GM18508 (cell line): ENCODE data around the gene GJB4.
"Not testable (repeated sequence)": the region's sequence is repeated elsewhere in the genome, so short reads cannot be mapped to it uniquely, and the experiment has no call there.

Experiments used
- ATAC-seq: cut with Tn5 transposase; IDR thresholded peaks from one replicate; pipeline ENCODE4 v1.9.1; 2021; ENCODE audit warnings: moderate number of reproducible peaks; ENCODE audit not compliant: insufficient read depth, unreplicated experiment

Gene GJB4

DNA sequence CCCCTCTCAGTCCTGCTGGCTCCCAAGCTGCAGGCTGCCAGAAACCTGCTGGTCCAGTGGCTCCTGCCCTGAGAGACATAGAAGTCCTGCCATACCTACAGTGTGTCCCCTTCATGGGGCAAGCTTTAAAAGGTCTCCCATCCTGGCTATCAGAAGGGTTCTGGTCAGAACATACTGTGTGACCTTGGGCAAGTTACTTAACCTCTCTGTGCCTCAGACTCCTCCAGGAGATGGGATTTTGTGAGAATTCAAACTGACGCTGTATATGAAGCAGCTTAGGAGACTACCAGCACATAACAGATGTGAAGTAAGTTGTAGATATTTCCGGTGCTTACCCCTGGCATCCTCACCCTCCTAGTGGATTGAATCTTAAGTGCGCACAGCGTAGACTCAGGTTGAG lies 13.4 kb upstream of the GJB4 start:
- ATAC-seq, result no peak

DNA sequence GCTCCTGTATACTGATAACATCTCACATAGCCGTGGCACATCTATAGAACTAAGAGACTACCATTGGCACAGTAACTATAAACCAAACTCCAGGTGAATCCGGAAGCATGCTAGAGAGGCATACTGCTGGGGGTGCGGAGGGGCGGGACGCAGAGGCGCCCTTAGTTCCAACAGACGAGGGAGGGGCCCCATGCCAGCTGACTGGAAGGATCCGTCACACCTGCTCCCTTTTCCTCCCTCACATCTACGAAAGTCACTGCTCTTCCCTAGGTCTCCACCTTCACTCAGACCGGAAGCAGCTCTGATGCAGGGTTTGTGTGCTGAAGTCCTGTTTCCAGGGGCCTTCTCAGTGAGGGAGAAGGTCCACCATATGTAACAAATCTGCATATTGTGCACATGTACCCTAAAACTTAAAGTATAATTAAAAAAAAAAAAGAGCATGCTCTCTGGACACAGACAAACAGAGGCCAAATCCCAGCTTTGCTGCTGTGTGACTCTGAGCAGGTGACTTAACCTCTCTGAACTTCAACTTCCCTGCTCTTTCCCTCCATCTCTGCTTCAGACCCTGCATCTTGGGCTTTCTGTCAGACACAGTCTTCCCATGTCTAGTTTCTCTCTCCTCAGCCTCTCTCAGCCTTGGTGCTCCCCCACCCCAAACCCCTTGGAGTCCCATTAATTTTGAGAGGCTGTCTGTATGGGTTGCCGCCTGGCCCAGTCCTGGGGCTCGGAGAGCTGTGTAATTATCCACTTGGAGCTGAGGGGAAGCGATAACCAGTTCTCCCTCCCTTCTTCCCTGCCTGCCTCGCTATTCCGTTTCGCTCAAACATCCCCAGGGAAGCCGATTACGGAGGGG lies 12.5 kb upstream of the GJB4 start:
- ATAC-seq, result no peak

DNA sequence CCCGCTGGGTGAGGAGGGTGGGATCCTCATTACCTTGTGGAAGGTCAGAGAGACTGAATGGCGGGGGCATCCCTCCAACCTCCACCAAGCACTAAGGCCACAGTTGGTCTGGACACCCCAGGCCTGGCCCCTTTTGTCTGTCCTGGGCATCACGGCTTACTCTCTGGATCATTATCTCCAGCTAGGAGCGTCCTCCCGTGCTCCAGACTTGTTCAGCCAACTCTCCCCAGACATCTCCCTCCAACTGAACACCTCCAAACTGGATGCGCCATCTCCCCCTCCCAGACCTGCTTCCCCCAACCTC lies 11.9 kb upstream of the GJB4 start:
- no peak for ATAC-seq

DNA sequence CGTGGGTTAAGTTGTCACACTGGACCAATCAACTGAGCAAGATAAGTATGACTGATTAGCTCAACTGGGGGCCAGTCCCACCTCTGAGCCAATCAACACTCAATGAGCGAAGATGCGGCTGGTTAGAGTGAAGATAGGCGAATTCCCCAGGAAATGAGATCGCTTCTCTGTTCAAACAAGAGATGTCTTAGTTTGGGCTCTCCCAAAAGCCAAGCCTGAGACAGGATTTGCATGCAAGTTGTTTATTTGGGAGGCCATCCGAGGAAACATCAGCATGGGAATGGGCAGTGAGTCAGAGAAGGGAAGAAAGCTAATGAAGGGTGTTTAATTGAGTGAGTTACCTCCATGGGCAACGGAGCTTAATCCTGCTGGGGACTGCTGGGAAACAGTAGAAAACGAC lies 9.5 kb upstream of the GJB4 start:
- no peak for ATAC-seq

DNA sequence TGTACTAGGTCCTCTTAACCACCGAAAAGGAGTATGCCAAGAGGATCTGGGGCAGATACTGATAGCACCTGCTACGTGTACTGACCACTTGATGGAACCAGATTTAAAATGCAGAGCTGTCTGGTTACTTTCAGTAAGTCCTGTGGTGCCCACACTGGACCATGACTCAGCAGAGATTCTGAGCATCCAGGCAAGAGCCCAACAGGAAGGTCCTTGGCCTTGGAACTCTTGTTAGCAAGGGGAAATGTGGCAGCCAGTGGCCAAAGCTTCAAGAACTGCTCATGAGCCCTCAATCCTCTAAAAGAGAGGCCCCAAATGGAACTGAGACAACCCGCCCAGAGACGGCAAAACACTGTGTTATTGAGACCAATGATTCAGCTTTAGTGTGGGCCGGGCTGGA lies 8.9 kb upstream of the GJB4 start:
- no peak for ATAC-seq

DNA sequence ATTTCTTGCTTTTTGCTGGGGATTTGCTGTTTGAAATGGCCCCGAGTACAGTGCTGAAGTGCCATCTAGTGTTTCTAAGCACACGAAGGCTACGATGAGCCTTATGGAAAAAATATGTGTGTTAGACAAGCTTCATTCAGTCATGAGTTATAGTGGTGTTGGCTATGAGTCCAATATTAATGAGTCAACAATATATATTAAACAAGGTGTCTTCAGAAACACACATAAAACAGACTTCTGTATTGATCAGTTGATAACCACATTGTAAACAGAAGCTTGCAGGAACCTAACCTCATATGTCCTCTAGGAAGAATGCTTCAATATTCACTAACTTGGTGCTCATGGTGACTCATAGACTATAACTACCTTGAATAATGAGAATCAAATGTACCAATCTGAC lies 6.4 kb upstream of the GJB4 start:
- ATAC-seq, result no peak

DNA sequence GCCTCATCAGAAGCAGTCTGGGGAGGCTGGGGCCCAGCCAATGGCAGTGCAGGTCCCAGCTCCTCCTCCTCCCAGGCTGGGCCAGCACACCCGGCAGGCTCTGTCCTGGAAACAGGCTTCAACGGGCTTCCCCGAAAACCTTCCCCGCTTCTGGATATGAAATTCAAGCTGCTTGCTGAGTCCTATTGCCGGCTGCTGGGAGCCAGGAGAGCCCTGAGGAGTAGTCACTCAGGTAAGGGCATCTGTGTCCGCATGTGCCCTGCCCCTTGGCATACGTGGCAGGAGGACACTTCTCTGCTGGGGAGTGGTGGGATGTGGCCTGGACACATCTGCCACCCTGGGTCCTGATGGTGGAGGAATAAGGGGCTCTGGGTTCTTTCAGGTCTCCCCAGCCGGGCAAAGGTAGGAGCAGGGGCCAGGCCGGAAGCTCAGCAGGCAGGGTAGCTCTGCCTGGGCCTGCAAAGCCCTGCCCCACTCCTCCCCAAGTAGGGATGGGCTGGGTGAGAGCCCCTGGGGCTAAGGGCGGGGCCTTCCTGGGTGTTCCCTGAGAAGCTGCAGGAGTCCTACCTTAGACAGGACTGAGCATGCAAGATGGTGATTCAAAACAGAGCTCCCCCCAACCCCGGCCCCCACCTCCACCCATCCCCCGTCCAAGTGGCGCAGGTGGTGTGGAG lies 4.4 kb upstream of the GJB4 start, which contains the start of gene GJB5:
Gene GJB5 (plus strand): TSS at position 84 of the 674 bp plus-strand sequence. CDS start 2,284 bp downstream, outside the sequence.
- ATAC-seq, result no peak

DNA sequence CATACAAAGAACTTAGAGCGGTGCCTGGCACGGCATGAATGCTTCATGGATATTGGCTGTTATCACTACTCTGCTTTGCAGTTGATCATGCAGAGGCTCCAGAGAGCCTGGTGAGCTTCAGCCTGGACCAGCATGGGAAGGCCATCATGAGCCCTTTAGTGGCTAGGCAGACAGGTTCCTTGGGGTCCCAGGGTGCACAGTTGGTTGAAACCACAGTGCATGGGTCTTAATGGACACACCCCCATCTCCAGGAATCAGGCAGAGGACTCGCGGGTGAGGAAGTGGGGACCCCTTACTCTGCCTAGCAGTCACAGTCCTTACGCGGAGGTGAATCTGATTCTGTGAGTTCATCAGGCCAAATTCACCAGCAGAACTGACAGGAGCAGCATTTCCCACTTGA lies 3.6 kb upstream of the GJB4 start:
- ATAC-seq, result no peak

DNA sequence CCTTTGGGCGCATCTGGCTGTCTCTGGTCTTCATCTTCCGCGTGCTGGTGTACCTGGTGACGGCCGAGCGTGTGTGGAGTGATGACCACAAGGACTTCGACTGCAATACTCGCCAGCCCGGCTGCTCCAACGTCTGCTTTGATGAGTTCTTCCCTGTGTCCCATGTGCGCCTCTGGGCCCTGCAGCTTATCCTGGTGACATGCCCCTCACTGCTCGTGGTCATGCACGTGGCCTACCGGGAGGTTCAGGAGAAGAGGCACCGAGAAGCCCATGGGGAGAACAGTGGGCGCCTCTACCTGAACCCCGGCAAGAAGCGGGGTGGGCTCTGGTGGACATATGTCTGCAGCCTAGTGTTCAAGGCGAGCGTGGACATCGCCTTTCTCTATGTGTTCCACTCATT lies 2.2 kb upstream of the GJB4 start:
- ATAC-seq, result no peak

DNA sequence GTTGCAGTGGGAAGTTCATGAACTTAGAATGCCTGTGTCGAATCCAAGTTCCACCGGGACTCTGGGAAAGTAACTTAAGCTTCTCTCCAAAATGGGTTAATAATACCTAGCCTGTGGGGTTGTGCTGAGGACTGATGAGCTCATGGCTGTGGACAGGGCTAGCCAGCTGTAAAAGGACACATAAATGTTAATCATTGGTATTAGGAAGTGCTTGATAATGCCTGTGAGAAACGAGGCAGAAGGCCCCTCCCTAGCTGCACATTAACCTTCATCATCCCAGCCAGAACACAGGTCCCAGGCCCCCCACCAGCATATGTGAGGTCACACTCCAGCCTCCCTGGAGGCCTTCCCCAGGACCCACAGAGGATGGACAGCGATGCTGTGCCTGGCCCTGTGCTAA lies 789 bp upstream of the GJB4 start:
- ATAC-seq, result no peak

DNA sequence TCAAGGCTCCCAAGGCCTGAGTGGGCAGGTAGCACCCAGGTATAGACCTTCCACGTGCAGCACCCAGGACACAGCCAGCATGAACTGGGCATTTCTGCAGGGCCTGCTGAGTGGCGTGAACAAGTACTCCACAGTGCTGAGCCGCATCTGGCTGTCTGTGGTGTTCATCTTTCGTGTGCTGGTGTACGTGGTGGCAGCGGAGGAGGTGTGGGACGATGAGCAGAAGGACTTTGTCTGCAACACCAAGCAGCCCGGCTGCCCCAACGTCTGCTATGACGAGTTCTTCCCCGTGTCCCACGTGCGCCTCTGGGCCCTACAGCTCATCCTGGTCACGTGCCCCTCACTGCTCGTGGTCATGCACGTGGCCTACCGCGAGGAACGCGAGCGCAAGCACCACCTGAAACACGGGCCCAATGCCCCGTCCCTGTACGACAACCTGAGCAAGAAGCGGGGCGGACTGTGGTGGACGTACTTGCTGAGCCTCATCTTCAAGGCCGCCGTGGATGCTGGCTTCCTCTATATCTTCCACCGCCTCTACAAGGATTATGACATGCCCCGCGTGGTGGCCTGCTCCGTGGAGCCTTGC lies 1.7 kb downstream of the GJB4 start:
- ATAC-seq, result no peak

DNA sequence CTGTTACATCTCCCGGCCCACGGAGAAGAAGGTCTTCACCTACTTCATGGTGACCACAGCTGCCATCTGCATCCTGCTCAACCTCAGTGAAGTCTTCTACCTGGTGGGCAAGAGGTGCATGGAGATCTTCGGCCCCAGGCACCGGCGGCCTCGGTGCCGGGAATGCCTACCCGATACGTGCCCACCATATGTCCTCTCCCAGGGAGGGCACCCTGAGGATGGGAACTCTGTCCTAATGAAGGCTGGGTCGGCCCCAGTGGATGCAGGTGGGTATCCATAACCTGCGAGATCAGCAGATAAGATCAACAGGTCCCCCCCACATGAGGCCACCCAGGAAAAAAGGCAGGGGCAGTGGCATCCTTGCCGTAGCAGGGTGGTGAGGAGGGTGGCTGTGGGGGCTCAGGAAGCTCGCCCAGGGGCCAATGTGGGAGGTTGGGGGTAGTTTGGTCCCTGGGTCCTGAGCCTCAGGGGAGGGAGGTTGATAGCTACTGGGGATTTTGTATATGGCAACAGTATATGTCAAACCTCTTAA lies 2.3 kb downstream of the GJB4 start:
- ATAC-seq, result no peak

DNA sequence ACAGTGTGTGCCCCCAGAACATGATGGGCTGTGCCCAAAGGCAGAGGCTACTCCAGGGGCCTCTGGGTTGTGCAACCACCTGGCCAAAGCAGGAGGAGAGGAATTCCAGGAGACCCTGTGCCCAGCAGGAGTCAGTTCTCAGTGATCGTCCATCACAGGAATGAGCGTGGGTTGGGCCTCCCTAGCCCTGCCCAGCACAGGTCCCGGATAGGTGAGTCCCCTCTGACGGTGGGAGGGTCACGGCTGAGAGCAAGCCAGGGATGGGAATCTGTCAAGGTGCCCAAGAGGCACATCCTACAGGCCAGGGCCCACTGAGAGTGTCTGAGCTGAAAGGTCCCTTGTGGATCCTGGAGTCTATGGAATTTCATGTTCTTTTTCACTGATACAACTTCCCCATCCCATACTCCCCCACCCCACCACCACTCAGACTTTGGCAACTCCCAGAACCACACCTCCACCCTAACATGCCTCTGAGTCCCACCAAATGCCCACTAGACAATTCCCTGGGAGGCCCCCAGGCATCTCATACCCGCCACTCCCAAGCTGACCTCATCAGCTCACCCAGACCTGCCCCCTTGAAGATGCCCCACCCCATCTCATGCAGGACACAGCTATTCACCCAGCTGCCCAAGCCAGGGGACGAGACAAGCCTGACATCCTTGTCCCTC lies 3.1 kb downstream of the GJB4 start:
- no peak for ATAC-seq

DNA sequence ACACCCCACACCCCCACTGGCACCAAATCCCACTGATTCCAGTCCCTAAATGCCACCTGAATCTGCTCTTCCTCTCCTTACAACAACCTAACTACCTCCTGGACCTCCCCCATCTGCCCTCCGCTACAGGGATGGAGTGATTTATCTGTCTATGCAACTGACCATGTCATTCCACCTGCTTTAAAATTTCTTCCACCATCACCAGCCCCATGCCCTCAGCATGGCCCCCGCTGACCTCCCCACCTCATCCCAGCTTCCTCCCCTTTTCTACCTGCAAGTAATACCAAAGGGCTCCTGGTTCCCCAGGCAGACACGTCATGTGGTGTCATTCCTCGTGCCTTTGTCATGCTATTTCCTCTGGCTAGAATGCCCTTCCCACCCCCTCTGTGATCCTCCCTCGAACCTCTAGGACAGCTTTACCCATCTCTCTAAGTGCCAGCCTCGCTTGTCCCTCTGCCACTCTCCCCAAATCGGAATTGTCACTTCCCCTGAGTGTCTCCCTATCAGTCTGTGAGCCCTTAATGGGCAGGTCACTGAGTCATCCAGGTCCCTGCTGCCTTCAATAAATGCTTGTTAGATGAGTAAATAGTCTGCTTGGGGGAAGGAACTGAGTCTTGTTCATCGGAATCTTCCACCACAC lies 3.7 kb downstream of the GJB4 start:
- no peak for ATAC-seq

DNA sequence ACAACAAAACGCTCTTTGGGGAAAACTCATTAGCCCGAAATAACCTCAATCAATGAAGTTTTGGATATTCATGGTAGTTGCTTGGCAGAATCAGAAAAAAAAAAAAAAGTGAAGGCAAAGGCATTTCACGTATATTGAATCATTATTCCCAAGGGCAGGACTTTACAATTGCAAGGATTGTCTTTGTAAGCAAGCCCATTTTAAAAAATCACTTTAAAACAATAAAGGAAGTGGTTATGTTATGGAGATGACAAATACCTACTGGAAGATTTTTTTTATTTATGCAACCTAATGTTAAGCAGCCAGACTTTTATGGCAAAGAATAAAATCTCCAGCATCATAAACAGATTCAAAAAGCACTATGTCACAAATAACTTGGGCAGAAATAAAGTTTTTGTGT lies 9.3 kb downstream of the GJB4 start:
- ATAC-seq, result no peak

DNA sequence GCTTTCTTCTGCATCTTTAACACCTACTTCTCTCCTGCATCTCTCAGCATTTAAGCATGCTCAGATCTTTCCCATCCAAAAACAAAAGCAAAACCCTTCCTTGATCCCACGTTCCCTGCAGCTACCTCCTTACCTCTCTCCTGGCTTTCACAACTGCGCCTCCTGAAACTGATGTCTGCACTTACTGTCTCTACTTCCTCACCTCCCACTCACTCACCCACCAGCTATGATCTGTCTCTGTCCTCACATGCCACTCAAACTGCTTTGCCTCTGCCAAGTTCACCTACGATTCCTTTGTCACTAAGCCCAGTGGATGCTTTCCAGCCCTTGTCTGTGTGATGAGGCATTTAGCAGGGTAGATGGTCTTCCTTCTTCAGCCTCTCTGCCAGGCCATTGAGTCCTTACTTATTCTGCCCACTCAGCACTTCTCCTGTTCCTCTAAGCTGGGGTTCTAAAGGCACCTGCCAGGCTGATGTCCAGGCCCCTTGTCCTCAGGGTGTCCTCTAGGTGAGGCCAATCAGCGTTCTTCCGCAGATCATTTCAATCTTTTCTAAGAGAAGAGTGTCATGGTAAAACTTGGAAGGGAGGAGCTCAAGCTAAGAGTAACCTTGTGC lies 11.5 kb downstream of the GJB4 start:
- ATAC-seq, result no peak

DNA sequence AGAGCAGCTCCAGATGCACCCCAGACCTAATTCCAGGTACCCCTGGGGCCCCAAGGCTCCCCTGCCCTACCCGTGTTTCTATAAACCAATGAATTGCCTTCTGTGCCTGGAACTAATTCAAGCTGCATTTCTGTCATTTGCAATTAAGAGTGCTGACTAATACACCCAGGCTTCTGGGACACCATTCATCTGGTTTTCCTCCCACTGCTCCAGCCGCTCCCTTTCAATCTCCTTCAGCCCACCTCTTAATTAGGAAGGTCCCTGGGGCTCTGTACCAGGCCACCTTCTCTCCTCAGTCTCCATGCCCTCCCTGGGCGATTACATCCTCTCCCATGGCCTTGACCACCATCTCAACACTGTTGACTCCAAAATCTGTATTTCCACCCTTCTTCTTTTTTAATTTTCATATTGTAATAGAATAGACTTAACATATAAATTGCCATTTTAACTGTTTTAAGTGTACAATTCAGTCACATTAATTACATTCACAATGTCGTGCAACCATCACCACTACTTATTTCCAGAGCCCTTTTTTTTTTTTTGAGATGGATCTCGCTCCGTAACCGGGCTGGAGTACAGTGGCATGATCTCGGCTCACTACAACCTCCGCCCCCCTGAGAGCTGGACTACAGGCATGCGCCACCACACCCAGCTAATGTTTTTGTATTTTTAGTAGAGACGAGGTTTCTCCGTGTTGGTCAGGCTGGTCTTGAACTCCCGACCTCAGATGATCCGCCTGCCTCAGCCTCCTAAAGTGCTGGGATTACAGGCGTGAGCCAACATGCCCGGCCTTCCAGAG lies 12.2 kb downstream of the GJB4 start:
- no peak for ATAC-seq

DNA sequence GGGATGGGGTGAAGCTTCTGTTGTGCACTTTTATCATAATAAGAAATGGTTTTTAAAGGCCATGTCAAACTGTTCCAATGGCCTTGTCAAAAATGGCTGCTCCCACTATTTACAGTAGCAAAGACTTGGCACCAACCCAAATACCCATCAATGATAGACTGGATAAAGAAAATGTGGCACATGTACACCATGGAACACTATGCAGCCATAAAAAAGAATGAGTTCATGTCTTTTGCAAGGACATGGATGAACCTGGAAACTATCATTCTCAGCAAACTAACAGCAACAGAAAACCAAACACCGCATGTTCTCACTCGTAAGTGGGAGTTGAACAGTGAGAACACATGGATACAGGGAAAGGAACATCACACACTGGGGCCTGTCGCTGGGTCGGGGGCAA lies 13.6 kb downstream of the GJB4 start:
- ATAC-seq, result not testable (repeated sequence)

DNA sequence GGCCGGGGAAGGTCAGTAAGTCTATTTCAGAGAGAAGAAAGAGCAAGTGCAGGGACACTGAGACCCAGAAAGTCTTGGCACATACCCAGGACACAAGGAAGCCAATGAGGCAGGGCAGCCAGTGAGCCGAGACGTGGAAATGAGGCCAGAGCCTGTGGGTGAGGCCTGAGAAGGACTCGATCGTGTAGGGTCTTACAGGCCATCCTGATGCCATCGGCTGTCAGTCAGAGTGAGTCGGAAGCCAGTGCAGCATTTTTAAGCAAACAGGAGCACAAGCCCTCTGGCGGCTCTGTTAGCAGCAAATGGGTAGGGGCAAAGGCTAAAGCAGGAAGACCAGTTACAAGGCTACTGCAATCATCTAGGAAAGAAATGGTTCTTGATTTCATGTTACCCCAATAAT lies 15.4 kb downstream of the GJB4 start:
- no peak for ATAC-seq
